NCI-H1417 (cell line): ENCODE data around the gene BABAM2.
A peak's percentile ranks its signal among the peaks of the same experiment; 100 is the strongest.

Experiments used
- DNase-seq, 3 experiments: peaks; one replicate each; lab custom pipeline; 2025; lab: John Stamatoyannopoulos, UW

Gene BABAM2

DNA sequence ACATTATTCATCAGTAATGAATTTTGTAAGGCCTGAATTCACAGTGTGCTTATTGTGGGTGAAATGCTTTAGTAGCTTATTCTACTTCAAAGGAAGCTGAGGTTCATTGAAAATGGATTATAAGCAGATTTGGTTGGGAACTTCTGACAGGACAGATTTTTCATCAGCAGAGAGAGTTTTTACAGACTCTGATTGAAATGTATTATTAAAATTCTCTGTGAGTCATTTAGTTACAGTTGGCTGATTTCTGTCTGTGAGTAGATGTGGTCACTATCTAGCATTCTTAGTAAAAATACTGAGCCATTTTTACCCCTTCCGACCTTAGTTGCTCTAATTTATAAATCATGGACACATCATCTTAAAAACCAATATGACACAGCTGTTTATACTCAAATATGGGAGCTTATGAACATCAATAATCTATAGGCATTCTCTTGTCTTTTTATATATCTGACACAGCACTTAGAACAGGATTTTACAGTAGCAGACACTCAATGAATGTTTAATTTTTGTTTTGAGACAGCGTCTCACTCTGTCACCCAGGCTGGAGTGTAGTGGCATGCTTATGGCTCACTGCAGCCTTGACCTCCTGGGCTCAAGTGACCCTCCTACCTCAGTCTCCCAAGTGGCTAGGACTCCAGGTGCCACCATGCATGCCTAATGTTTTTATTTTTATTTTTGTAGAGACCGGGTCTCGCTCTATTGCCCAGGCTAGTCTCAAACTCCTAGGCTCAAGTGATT lies 239.6 kb downstream of the BABAM2 start:
- no peak for DNase-seq

DNA sequence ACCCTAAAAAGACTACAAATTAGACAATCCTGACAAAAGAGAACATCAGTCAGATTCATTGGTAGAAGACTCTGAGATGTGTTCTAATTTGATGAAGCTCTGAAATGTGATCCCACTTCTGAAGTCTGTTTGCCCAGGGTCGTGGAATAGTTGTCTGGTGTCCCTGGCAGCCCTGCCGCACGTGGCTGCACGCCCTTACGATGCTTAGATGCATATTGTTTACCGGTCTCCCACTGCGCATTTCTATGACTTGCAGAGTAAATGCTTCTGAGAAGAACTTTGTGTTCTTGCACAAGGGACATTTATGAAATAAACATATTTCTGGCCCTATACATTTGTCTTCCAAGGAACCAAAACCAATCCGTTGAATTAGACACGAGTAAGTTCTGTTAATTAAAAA lies 243.2 kb downstream of the BABAM2 start:
- no peak for DNase-seq

DNA sequence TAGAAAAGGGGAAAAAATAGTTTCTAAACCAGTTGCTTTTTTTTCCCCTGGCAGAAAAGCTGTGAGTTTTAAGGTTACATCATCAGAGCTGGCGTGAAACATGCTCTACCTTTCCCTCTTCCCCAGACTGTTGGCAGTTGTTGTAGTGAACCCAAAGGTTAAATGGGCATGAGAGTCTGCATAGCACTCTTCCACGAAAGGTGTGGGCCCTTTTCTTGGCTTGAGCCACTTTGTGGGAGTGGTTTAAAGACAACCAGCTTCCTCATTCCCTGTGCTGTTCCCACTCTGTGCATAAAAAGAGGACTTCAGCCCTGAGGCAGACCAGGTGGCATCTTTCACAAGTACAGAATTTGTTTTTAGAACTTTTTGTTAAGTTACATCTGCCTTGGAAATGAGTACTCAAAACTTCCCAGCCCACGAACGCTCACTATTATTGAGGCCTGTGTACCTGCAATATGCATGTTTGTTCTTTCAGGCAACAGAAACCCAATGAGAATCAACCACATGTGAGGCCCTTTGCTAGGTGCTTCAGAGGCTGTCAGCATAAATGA lies 243.8 kb downstream of the BABAM2 start:
- DNase-seq: no peak

DNA sequence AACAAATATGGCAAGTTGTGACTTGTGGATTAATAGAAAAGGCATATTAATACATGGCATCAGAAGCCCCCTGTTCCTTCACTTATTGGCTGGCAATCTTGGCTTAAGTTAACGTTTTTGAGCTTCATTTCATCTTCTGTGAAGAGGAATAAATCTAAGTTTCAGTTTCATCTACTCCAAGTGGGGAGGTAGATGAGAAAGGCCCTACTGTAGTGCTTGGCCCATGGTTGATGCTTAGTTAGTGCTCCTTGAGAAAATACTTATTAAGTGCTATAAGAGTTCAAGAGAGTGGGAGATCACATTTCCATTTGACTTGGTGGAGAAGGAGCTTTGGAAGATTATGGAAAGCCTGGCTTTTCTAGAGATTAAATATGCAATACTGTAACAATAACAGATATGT lies 244.3 kb downstream of the BABAM2 start:
- DNase-seq: no peak

DNA sequence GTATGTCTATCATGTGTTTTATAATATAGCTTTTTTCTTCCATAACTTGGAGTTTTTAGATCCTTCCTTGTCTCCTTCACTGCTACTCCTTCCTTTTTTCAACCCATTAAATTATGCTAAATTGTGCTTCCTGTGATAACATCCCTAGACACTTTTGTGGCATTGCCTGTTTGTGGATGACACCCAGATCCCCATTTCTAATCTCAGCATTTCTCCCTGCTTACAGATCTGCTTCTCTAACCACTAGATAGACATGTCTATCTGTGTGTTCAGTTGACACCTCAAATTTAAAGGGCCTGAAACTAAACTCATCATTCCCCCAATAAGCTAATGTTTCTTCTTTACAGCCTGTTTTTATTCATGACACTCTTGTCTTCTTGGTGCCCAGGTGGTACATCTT lies 244.8 kb downstream of the BABAM2 start:
- no peak for DNase-seq

DNA sequence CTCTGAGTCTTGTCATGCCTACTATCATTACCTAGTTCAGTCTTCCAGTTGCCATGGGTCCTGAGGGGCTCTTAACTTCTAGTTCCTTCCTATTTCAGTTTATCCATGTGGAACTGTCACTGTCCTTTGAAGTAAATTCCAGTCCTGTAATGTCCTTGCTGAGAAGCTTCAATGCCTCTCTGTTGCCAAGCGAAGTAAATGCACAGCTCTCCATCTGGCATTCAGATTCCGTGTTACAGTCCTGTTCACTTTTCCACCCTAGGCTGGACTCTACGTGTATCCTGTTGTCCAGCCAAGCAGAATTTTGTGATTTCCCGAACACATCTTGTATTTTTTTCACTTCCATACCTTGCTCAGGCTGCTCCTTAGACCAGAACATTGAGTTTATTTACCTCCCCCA lies 245.3 kb downstream of the BABAM2 start:
- no peak for DNase-seq

DNA sequence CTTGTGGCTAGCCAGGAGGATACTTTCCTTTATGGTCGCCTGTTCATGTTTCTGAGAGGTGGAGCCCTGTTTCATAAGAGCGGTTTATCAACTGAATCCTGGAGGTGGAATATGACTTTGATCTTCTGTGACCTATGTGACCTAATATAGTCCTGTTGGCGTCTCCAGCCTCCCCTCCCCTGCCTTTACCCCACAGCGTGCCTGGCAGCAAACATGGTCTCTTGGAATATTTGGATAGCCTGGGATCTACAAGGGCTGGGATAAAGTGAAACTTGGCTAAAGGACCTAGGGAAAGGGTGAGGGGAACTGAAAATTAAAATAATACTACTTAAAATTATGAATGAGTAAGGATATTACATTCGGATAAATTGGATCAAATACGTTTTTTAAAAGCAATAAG lies 246.0 kb downstream of the BABAM2 start:
- no peak for DNase-seq

DNA sequence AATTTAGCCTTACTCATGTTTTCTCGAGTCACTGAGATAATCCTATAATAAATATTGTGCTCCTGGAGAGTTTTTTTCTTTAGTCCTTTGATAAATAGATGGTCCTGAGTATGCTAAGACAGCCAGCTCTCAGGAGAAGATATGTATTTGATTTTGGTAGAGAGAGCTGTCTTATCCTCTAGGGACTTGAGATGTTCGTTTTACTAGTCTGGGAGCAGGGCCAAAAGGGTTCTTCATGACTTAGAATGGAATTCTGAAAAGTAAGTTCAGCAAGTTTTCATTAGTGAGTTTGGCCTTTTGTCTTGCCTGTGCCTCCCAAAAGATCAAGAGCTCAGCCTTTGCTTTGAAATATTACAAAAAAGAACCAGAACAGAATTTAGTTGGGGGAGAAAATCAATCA lies 246.7 kb downstream of the BABAM2 start:
- peak in 1 of 3 experiments; percentile 12 for DNase-seq

DNA sequence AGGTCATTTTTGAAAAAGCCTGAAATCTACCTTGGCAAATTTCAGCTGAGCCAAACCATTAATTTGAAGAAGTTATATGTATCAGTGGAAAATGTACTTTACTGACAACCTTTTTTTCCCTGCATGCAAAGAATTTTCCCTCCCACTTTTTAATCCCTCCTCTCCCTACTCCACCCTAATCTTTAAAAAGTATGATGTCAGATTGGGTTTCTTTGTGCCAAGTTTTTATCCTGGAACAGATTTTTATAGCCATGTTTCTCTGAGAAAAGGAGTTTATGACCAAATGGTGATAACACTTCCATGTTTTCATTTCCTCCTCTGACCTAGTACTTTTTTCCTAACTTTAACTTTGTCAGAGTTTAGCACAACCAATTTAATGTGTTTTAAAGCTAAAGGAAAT lies 251.9 kb downstream of the BABAM2 start:
- no peak for DNase-seq

DNA sequence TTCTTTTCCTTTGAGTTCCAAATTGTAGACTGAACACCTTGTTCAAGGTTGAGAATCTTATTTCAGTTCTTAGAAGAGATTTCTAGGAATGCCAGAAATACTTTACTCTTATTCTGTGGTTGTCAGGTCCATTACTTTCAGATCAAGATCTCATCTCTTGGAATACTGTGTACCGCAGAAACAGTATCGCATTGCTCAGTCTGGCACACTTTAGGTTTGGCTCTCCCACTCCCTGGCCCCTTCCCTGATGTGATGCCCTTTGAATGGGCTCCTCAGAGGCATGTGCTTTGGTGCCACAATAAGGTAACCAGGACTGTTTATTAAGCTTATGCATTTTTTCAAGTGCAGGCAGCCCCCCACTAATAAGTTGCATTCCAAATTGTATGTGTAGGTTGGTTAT lies 257.5 kb downstream of the BABAM2 start:
- DNase-seq: no peak

DNA sequence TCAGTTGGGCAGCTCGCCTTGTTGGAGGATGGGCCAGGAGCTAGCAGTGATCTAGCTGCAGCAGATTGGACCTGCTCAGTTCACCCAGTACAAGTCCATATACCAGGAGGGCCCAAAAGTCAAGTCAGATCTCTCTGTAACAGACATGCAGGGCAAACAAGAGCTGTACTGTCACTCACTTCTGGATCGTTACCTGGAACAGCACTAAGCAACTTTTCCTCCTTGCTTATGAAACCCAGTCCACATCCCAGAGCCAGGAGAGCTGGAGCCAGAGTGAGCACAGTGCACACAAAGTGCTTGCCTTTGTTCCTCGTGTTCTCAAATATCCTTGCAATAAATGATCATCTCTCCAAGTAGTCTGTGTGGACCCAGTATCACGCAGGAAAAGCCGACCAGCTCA lies 258.0 kb downstream of the BABAM2 start:
- no peak for DNase-seq

DNA sequence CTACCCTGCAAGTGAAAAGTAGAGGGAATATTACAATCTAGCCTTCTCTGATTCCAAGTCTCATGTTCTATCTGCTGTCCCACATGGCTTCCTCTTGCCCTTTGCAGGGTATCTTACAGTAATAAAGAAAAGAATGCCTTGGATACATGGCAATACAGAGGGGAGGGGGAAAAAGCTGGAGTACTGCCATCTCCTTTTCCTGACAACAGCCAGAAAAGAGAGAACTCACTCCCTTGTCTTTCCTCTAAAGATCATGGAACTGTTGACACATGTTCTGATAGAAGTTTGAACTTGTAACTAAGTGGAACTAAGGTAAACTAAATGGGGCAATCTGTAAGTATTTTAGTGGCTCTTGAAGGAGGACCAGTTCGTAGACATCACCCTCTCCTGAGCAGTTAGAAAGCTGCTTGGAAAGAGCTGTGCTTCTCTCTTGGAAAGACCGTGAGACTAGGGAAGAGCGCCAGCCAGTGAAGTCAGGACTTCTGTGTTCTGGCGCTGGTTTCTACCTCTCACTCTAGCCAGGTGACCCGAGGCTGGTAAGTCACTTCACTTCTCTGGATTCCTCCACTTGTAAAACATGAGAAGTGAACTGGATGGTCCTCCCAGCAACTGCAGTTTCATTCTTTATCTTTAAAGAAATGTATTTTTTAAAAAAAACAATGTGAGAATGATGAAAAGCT lies 259.8 kb downstream of the BABAM2 start:
- DNase-seq: no peak

DNA sequence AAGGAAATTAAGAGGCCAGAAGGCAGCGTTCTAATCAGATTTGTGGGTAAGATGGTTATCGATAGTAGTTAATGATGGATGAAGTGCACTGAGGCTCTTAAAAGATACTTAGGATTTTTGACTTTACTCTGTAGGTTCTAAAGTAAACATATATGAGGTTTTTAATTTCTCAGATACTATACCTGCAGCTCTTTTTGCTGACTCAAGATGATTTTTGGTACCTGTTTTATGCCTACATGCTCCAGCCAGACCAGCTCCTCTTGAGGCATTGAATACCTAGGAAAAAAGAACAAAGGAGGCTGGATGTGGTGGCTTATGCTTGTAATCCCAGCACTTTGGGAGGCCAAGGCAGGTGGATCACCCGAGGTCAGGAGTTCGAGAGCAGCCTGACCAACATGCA lies 260.5 kb downstream of the BABAM2 start:
- no peak for DNase-seq

DNA sequence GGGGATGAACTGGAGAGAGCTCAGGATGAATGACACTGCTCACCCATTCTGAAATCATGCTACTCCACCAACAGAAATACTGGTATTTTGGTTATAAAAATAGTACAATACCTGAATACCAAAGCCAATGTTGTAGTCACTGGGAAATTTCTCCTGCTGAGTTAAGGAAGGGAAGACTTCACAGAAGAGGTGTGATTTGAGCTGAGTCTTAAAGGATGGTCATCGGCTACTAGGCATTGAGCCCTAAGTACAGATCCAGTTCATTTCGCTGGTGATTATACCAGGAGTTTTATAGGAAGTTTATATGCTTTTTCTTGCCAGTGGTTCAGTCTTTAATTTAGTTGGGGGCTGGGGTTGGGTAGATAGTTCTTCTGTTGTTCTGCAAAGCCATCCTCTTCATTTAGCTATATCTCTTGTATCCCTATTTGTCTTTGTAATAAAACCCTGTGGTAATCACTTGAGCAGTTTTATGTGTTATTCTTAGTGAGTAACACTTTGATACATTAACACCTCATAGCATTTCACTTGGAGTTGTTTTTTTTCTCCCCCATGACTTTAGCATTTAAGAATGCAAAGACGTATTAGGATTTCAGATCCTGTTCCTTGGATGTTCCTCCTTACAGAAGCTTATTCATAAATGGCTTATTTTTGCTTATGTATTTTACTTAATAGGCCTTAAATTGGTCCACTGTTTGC lies 262.2 kb downstream of the BABAM2 start:
- no peak for DNase-seq

DNA sequence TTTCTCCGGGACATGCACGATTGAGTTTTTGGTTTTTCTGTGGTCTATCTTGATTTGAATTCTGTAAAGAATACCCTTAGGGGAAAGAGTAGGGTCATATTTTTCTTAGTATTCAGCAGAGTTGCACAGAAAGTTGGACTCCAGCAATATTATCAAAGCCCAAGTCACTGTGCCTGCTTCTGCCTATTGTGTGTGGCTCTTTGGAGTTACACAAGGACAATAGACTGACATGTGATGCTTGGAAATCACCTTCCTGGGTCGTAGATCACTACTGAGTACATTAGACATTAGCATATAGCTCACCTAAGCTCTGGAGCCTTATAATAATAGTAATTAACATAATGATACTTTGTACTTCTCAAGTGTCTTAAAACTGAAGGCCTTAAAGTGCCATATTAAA lies 263.3 kb downstream of the BABAM2 start:
- DNase-seq: peak in 2 of 3 experiments; percentile 38 to 74

DNA sequence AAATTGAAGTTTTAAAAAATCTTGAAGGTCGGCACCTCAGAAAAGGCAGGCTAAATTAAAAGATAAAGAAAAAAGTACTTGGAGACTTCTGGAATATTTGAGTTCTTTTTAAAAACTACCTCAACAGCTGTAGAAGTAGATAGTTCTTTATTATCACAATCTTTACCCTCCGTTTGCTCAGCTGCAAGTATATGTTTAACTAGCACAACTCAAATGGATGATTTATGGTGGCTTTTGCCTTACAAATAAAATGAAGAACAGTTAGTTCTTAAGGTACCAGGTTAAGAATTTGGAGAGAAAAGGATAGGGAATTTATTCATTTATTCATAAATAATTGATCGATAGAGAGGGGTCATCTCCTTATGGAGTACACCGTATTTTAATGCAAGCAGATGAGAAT lies 264.6 kb downstream of the BABAM2 start:
- peak in 1 of 3 experiments; percentile 67 for DNase-seq

DNA sequence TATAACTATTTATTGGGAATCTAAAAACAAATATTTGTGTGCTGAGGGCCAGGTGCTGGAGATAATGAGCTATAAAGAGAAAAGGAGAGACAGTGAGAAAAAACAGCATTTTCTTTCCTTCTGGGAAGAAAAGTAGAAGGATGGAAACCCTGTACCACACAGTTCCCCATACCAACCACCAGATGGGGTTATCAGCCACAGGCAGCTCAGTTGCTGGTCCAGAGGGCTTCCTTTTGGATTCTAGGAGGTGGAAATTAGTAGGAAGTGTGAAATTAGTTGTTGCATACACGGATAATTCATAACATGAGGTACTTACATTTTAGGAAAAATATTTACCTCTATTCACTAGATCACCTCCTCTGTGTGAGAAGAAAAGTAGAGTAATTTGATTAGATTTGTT lies 265.1 kb downstream of the BABAM2 start:
- DNase-seq: peak in 2 of 3 experiments; percentile 6 to 60

DNA sequence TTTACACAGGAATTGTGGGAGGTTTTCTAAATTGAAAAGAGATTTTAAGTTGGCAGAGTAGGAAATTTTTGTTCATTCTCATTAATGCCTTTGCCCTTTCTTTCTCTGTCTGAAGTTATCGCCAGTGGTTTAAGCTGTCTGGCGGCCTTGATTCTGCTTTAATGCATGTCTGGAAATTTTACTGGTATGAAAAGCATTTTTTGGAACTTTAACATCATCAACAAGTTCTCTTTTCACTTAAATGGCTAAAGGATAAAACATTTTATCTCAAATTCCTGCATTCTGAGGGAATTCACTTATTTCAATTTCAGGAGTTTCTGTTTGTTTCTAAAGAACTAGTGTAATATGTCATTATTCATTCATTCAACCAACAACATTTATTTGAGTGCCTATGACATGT lies 268.3 kb downstream of the BABAM2 start:
- DNase-seq: no peak

DNA sequence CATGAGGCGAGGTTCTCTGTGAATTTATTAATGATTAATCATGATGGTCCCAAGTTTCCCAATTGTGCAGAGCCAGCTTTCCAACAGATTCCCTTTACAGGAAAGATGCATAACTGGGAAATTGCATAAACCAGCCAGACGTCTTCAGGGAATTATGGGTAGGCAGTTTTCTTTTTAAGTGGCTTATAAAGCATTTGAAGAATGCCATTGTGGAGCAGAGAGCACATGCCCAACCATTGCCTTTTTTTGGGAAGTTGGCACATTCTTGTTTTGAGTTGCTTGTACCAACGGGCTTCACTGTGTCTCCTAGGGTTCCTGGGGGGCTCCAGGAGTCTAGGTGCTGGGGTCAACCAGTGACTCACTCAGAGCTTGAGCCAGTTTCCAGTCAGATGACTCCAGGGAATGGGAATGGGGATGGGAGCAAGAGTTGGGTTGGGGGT lies 270.5 kb downstream of the BABAM2 start:
- no peak for DNase-seq

DNA sequence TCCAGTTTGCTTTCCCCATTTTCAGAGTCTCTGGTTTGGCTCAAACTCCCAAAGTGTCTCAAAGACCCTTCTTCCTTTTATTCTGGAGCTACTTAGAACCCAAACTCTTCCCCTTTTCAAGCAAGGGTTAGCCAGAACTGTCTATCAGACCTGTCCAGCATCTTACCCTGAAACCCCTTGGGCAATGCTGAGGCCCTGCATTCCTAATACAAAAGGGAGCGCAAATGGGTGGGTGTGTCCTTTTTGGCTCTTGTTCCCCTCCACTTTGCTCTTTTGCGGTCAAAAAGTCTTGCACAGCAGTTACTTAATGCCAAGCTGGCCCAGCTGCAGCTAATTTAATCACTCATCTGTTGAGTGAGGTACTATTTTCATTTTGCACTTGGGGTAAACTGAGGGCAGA lies 270.9 kb downstream of the BABAM2 start:
- no peak for DNase-seq

DNA sequence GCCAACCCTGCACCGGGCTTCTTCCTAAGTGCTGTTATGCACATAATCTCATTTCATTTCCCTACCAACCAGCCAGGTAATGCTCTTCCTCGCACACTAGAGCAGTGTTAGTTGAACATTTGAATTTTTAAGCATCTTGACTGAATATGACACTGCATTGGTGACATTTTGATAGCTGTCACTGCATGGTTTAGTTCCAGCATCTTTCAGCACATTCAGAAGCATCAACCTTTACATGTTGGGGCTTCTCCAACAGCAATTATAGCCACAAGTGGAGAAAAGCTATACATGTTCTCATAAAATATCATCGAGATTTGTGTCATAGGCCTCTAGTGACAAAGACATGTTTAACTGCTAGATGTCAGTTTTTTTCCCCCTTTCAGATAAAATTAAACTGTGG lies 272.0 kb downstream of the BABAM2 start:
- no peak for DNase-seq

DNA sequence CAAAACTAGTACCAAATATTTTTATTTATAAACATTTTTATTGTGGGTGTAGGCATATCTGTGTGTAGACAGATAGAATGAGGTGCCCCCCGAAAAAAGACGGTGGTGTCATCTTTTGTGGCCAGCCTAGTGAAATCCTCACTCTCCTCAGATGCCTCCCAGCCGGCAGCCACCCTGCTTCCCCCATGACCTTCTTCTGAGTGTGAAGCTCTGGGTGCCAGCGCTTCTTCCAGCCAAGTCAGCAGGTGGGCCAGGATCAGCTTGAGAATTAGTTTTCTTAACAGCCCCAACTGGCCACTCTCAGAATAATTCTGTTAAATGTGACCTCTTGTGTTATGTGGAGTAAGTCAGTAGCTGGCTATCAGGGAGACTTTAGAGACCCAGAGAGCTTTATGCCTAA lies 272.5 kb downstream of the BABAM2 start:
- DNase-seq: no peak
